Keratinocyte (primary cell): ENCODE measurements around the gene CYFIP1. TPM values are rescaled to one million over a fixed set of nuclear protein-coding genes. Genes with fewer than 3 reads are reported as not detected.

Source experiments
- DNase-seq: peaks from one replicate; pipeline ENCODE4 v3.0.0-alpha.2; 2011; ENCODE audit warnings: low read depth, missing footprints, low spot score
- FAIRE-seq: peaks from 2 replicates; lab custom pipeline; 2011; peaks lifted over from hg19 to GRCh38; lab: Jason Lieb, UNC
- H2AFZ ChIP-seq: 2 replicates; pipeline ENCODE4 v1.6.0; 2012; ENCODE audit warnings: low read length, control low read depth, inconsistent platforms; ENCODE audit not compliant: control insufficient read depth
- H3K27ac ChIP-seq: 2 replicates; pipeline ENCODE4 v1.5.1; 2011; ENCODE audit warnings: low read length; ENCODE audit not compliant: control insufficient read depth, insufficient read depth
- H3K27me3 ChIP-seq: 3 replicates; pipeline ENCODE4 v1.6.0; 2011; ENCODE audit warnings: low read length; ENCODE audit not compliant: control insufficient read depth, insufficient read depth; ENCODE audit errors: extremely low read depth
- H3K36me3 ChIP-seq, 2 experiments: 2 replicates in 1 of 2; 3 replicates in 1 of 2; pipeline ENCODE4 v1.5.1; 2011; ENCODE audit warnings: low read length in 2 of 2, mild to moderate bottlenecking in 1 of 2; ENCODE audit not compliant: control insufficient read depth in 2 of 2, insufficient read depth in 2 of 2; ENCODE audit errors: extremely low read depth in 1 of 2
- H3K4me1 ChIP-seq: 3 replicates; pipeline ENCODE4 v1.5.1; 2011; ENCODE audit warnings: low read length; ENCODE audit not compliant: control insufficient read depth, insufficient read depth; ENCODE audit errors: extremely low read depth
- H3K4me2 ChIP-seq: 3 replicates; pipeline ENCODE4 v1.6.0; 2011; ENCODE audit warnings: low read depth, low read length; ENCODE audit not compliant: control insufficient read depth, insufficient read depth; ENCODE audit errors: extremely low read depth
- H3K4me3 ChIP-seq, 3 experiments: fragments of 200-600 bp in 1 of 3; sonication (generic) in 1 of 3; 2 replicates in 2 of 3; 3 replicates in 1 of 3; pipeline ENCODE4 v1.5.1; 2011 to 2016; ENCODE audit warnings: low read length in 3 of 3, mild to moderate bottlenecking in 3 of 3, control low read depth in 2 of 3, inconsistent platforms in 1 of 3, low read depth in 1 of 3, mixed read lengths in 1 of 3, mixed run types in 1 of 3, moderate library complexity in 1 of 3; ENCODE audit not compliant: control insufficient read depth in 2 of 3, insufficient read depth in 2 of 3; ENCODE audit errors: extremely low read depth in 1 of 3
- H3K79me2 ChIP-seq: 2 replicates; pipeline ENCODE4 v1.6.0; 2012; ENCODE audit warnings: low read length; ENCODE audit not compliant: control insufficient read depth, insufficient read depth
- H3K9ac ChIP-seq: 3 replicates; pipeline ENCODE4 v1.6.0; 2011; ENCODE audit warnings: low read length; ENCODE audit not compliant: control insufficient read depth, insufficient read depth; ENCODE audit errors: extremely low read depth
- H3K9me1 ChIP-seq: 3 replicates; pipeline ENCODE4 v1.6.0; 2011; ENCODE audit warnings: low read length; ENCODE audit not compliant: control insufficient read depth, insufficient read depth; ENCODE audit errors: extremely low read depth
- H3K9me3 ChIP-seq: 2 replicates; pipeline ENCODE4 v1.5.1; 2012; ENCODE audit warnings: low read depth, low read length; ENCODE audit not compliant: control insufficient read depth
- H4K20me1 ChIP-seq: 3 replicates; pipeline ENCODE4 v1.6.0; 2011; ENCODE audit warnings: low read length; ENCODE audit not compliant: control insufficient read depth, insufficient read depth; ENCODE audit errors: extremely low read depth
- EZH2 ChIP-seq: IDR thresholded peaks from one replicate; pipeline ENCODE4 v1.6.1; 2012; ENCODE audit warnings: inconsistent platforms, mild to moderate bottlenecking, low read length, moderate library complexity
- dilution Hi-C: fragments of 300-500 bp; cut with MboI; formaldehyde crosslinking; loops from one replicate; pipeline ENCODE4 v1.7.0; 2020; ENCODE audit warnings: low sequenced_read_pairs; ENCODE audit not compliant: extremely low pct_ligation_motif_present
- polyA plus RNA-seq, 5 experiments: library from polyadenylated mRNA; depleted of rRNA in 3 of 5; stranded (reverse) in 3 of 5; stranded (forward) in 1 of 5; unstranded in 1 of 5; fragments of >200 nt; gene quantifications; 1 replicate in 1 of 5; 2 replicates in 3 of 5; 3 replicates in 1 of 5; pipeline versions ENCODE4 v1.2.1 to v1.2.3, GENCODE V29; 2011 to 2012; ENCODE audit warnings: missing spikeins in 2 of 5, low read depth in 1 of 5, low replicate concordance in 1 of 5
- TF ChIP-seq, protein P1 (sequence below), 3 experiments: IDR thresholded peaks in 1 of 3; conservative IDR thresholded peaks in 1 of 3; optimal IDR thresholded peaks in 1 of 3; 2 replicates in 2 of 3; 3 replicates in 1 of 3; pipeline versions ENCODE3 to v1.5.1; 2011; ENCODE audit warnings: low read length in 3 of 3, mild to moderate bottlenecking in 3 of 3, moderate library complexity in 2 of 3, control low read depth in 1 of 3, inconsistent platforms in 1 of 3; ENCODE audit not compliant: insufficient read depth in 2 of 3; ENCODE audit errors: extremely low read depth in 1 of 3

Gene CYFIP1
- polyA plus RNA-seq, 1 donor (not counting 4 experiments of a cell fraction or from before 2014, with no cell fraction given): 72.3 TPM

DNA sequence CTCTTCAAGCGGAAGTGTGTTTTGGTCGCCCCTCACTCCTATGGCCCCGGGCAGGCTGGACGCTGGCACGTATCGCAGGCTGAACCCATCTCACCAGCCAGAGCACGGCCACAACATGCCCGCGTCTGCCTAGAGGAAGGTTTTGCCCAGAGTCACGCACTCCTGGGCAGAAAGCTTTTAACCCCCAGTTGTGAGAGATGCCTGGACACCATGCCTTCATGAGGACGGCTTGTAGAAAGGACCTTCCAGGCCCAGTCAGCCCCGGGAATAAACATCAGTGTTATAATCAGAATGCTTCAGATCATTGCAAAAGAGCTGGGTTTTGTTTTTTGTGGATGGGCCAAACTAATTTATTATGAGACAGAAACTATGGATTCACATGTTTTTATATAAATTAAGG lies 16.5 kb downstream of the CYFIP1 start:
- H3K9ac ChIP-seq: peak overlapping the region; percentile 19
- H3K27ac ChIP-seq: peak overlapping the region; percentile 37

DNA sequence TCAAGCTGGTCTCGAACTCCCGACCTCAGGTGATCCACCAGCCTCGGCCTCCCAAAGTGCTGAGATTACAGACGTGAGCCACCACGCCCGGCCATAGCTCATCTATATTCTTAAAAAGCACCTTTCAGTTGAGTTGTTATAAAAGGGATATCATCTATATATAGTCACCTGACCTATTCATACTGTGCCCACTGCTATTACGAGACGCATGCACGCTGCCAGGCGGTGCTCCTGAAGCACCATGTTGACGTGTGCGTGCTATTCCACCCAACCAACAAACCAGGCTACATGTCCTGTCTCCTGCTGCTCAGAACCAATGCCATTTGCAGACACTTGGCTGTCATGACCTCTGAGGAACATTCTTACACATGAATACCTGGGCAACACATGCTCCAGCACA lies 17.6 kb downstream of the CYFIP1 start:
- DNase-seq: no peak
- Histone ChIP-seq H3K4me1 (peaks cover 18% of the 10 kb centered on the region), H3K79me2 (peaks cover 96% of the 10 kb centered on the region), H3K36me3 (peaks cover 0 to 3% of the 10 kb centered on the region in 2 experiments), H3K9ac (no peak overlapping the region), H3K4me2 (no peak overlapping the region), H3K9me1 (peaks cover 4% of the 10 kb centered on the region), H2AFZ (no peak overlapping the region), H3K9me3 (no peaks in the 10 kb centered on the region), H4K20me1 (peaks cover 20% of the 10 kb centered on the region), H3K27me3 (no peaks in the 10 kb centered on the region), H3K27ac (no peak overlapping the region), H3K4me3 (no peak overlapping the region)
- TF ChIP-seq EZH2: no peak
- TF ChIP-seq, protein P1, sequence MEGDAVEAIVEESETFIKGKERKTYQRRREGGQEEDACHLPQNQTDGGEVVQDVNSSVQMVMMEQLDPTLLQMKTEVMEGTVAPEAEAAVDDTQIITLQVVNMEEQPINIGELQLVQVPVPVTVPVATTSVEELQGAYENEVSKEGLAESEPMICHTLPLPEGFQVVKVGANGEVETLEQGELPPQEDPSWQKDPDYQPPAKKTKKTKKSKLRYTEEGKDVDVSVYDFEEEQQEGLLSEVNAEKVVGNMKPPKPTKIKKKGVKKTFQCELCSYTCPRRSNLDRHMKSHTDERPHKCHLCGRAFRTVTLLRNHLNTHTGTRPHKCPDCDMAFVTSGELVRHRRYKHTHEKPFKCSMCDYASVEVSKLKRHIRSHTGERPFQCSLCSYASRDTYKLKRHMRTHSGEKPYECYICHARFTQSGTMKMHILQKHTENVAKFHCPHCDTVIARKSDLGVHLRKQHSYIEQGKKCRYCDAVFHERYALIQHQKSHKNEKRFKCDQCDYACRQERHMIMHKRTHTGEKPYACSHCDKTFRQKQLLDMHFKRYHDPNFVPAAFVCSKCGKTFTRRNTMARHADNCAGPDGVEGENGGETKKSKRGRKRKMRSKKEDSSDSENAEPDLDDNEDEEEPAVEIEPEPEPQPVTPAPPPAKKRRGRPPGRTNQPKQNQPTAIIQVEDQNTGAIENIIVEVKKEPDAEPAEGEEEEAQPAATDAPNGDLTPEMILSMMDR (optimal IDR thresholded peaks at IDR 0.05 in 1 of 3, IDR thresholded peaks at IDR 0.05 in 1 of 3, conservative IDR thresholded peaks at IDR 0.05 in 1 of 3; ENCODE audit: extremely low read depth in 1 of 3, insufficient read depth in 2 of 3, low read length in 3 of 3): no peak
- dilution Hi-C loops: no loop called here
- no peak for FAIRE-seq

More for the DNA sequence above, 16.5 kb downstream of the CYFIP1 start:
- peaks cover 25% of the 10 kb centered on the region for H3K4me1 ChIP-seq
- TF ChIP-seq, protein P1 (optimal IDR thresholded peaks at IDR 0.05 in 1 of 3, IDR thresholded peaks at IDR 0.05 in 1 of 3, conservative IDR thresholded peaks at IDR 0.05 in 1 of 3; ENCODE audit: extremely low read depth in 1 of 3, insufficient read depth in 2 of 3, low read length in 3 of 3): no peak
- TF ChIP-seq EZH2: no peak
- H3K27me3 ChIP-seq: no peaks in the 10 kb centered on the region
- dilution Hi-C loops: no loop called here
- H3K79me2 ChIP-seq: peaks cover 93% of the 10 kb centered on the region
- H3K9me1 ChIP-seq: peaks cover 4% of the 10 kb centered on the region
- no peak for DNase-seq
- no peak for FAIRE-seq
- H4K20me1 ChIP-seq: peaks cover 21% of the 10 kb centered on the region
- peaks cover 0 to 1% of the 10 kb centered on the region in 2 experiments for H3K36me3 ChIP-seq
- H2AFZ ChIP-seq: no peak overlapping the region
- H3K9me3 ChIP-seq: no peaks in the 10 kb centered on the region
- peak overlapping the region in 1 of 3 experiments; percentile 19 for H3K4me3 ChIP-seq
- peak overlapping the region; percentile 73 for H3K4me2 ChIP-seq
